SK-N-SH (cell line): Measurements from ENCODE around the gene WDR75. TPM values are rescaled to one million over a fixed set of nuclear protein-coding genes. Genes with fewer than 3 reads are reported as not detected.

Experiments
- CTCF ChIA-PET: fragments of 300-600, 350-600 bp; formaldehyde crosslinking; extraction: SDS; loops from one replicate; lab custom pipeline; 2021; lab: Yijun Ruan, JAX
- POLR2A ChIA-PET: fragments of 350-600 bp; sonication (Branson Sonifier 250); formaldehyde crosslinking; extraction: SDS; loops from one replicate; lab custom pipeline; 2020; ENCODE audit warnings: antibody characterized with exemption, inconsistent platforms; lab: Yijun Ruan, JAX
- DNase-seq: peaks from one replicate; pipeline ENCODE4 v3.0.0; 2012
- H2AFZ ChIP-seq: fragments of 200-600 bp; sonication (generic); 2 replicates; pipeline ENCODE4 v1.8.1; 2016; ENCODE audit warnings: antibody characterized with exemption, mild to moderate bottlenecking, low read depth
- H3F3A ChIP-seq: fragments of 200-600 bp; sonication (generic); replicated peaks from 2 replicates; pipeline ENCODE3; 2016; ENCODE audit warnings: antibody characterized with exemption, mild to moderate bottlenecking; ENCODE audit not compliant: insufficient read depth
- H3K27ac ChIP-seq, 2 experiments: fragments of 200-500 bp in 1 of 2; fragments of 200-600 bp in 1 of 2; sonication (Bioruptor generic) in 1 of 2; sonication (generic), shearing (Covaris generic) in 1 of 2; 2 replicates each; pipeline versions ENCODE4 v1.5.1 to v1.6.1; 2014 to 2016; ENCODE audit warnings: low read depth in 2 of 2, inconsistent platforms in 1 of 2, low read length in 1 of 2, mild to moderate bottlenecking in 1 of 2, mixed read lengths in 1 of 2
- H3K27me3 ChIP-seq: fragments of 200-600 bp; sonication (generic), shearing (Covaris generic); 2 replicates; pipeline ENCODE4 v1.6.1; 2016; ENCODE audit warnings: mixed run types; ENCODE audit not compliant: insufficient read depth
- H3K36me3 ChIP-seq, 2 experiments: fragments of 200-500 bp in 1 of 2; fragments of 200-600 bp in 1 of 2; sonication (Bioruptor generic) in 1 of 2; sonication (generic) in 1 of 2; replicated peaks in 1 of 2; 2 replicates each; pipeline versions ENCODE3 to v1.5.1; 2014 to 2016; ENCODE audit warnings: low read length in 1 of 2, mild to moderate bottlenecking in 1 of 2; ENCODE audit not compliant: insufficient read depth in 2 of 2, control insufficient read depth in 1 of 2
- H3K4me1 ChIP-seq, 2 experiments: fragments of 200-500 bp in 1 of 2; fragments of 200-600 bp in 1 of 2; sonication (Bioruptor generic) in 1 of 2; sonication (generic), shearing (Covaris generic) in 1 of 2; 2 replicates each; pipeline versions ENCODE4 v1.5.1 to v1.6.1; 2014 to 2016; ENCODE audit warnings: low read depth in 1 of 2, low read length in 1 of 2, mixed run types in 1 of 2; ENCODE audit not compliant: insufficient read depth in 2 of 2, control insufficient read depth in 1 of 2
- H3K4me2 ChIP-seq: fragments of 200-600 bp; sonication (generic), shearing (Covaris generic); 2 replicates; pipeline ENCODE4 v1.6.1; 2017; ENCODE audit warnings: mixed run types
- H3K4me3 ChIP-seq, 2 experiments: fragments of 200-500 bp in 1 of 2; fragments of 200-600 bp in 1 of 2; sonication (Bioruptor generic) in 1 of 2; sonication (generic), shearing (Covaris generic) in 1 of 2; 2 replicates each; pipeline versions ENCODE4 v1.5.1 to v1.8.1; 2014 to 2016; ENCODE audit warnings: low read depth in 2 of 2, inconsistent platforms in 1 of 2, low read length in 1 of 2, mild to moderate bottlenecking in 1 of 2, mixed read lengths in 1 of 2, moderate library complexity in 1 of 2
- H3K79me2 ChIP-seq: fragments of 200-600 bp; sonication (generic); 2 replicates; pipeline ENCODE4 v1.8.1; 2017; ENCODE audit warnings: mild to moderate bottlenecking; ENCODE audit not compliant: insufficient read depth
- H3K9ac ChIP-seq: fragments of 200-600 bp; sonication (generic); 2 replicates; pipeline ENCODE4 v1.6.1; 2017; ENCODE audit warnings: mixed run types
- H3K9me2 ChIP-seq: fragments of 200-600 bp; sonication (generic); 2 replicates; pipeline ENCODE4 v1.6.1; 2017; ENCODE audit warnings: mixed run types
- H3K9me3 ChIP-seq: fragments of 200-600 bp; sonication (generic); 2 replicates; pipeline ENCODE4 v1.6.1; 2017; ENCODE audit warnings: mixed run types, mild to moderate bottlenecking, moderate library complexity
- H4K20me1 ChIP-seq: fragments of 200-600 bp; sonication (generic); 2 replicates; pipeline ENCODE4 v1.6.1; 2017; ENCODE audit warnings: mild to moderate bottlenecking, mixed run types; ENCODE audit not compliant: insufficient read depth
- ELF1 ChIP-seq: IDR thresholded peaks from 2 replicates; pipeline ENCODE4 v1.4.0; 2012
- EP300 ChIP-seq, 2 experiments: IDR thresholded peaks; 2 replicates each; pipeline versions ENCODE4 v1.4.0 to v1.6.1; 2012; ENCODE audit warnings: borderline replicate concordance in 1 of 2, low read depth in 1 of 2, low read length in 1 of 2
- EZH2phosphoT487 ChIP-seq: fragments of 200-600 bp; sonication (generic); IDR thresholded peaks from 2 replicates; pipeline ENCODE4 v1.6.1; 2017; ENCODE audit warnings: low read depth, mixed run types, mild to moderate bottlenecking, antibody characterized with exemption, moderate library complexity, borderline replicate concordance
- GABPA ChIP-seq: IDR thresholded peaks from 2 replicates; pipeline ENCODE4 v1.4.0; 2012; ENCODE audit warnings: low read depth, mild to moderate bottlenecking
- GATA2 ChIP-seq: sonication (generic); formaldehyde crosslinking; IDR thresholded peaks from 2 replicates; pipeline ENCODE4 v1.5.0; 2020; ENCODE audit warnings: mild to moderate bottlenecking, missing genetic modification reagents
- IRF3 ChIP-seq: fragments of 150-350 bp; IDR thresholded peaks from 2 replicates; pipeline ENCODE4 v1.6.1; 2016; ENCODE audit warnings: mild to moderate bottlenecking, low read depth, low read length
- JUND ChIP-seq: IDR thresholded peaks from 2 replicates; pipeline ENCODE4 v1.4.0; 2012
- MXI1 ChIP-seq: IDR thresholded peaks from 2 replicates; pipeline ENCODE4 v1.6.1; 2012; ENCODE audit warnings: mild to moderate bottlenecking, low read depth, low read length, improper control_type of control experiment
- NFIC ChIP-seq: IDR thresholded peaks from 2 replicates; pipeline ENCODE4 v1.4.0; 2012; ENCODE audit warnings: borderline replicate concordance
- POLR2AphosphoS5 ChIP-seq: IDR thresholded peaks from 2 replicates; pipeline ENCODE4 v1.6.1; 2012; ENCODE audit warnings: low read depth, low read length
- RCOR1 ChIP-seq: fragments of 150-350 bp; IDR thresholded peaks from 2 replicates; pipeline ENCODE4 v1.6.1; 2017; ENCODE audit warnings: antibody characterized with exemption, low read length
- RFX5 ChIP-seq: IDR thresholded peaks from 2 replicates; pipeline ENCODE4 v1.6.1; 2012; ENCODE audit warnings: mild to moderate bottlenecking, improper control_type of control experiment, low read length
- SMC3 ChIP-seq: IDR thresholded peaks from 2 replicates; pipeline ENCODE4 v1.6.1; 2012; ENCODE audit warnings: low read depth, low read length, improper control_type of control experiment
- TCF12 ChIP-seq: IDR thresholded peaks from 2 replicates; pipeline ENCODE4 v1.4.0; 2012
- TEAD4 ChIP-seq: IDR thresholded peaks from 2 replicates; pipeline ENCODE4 v1.4.0; 2012; ENCODE audit warnings: mild to moderate bottlenecking, borderline replicate concordance; ENCODE audit not compliant: insufficient read depth
- YY1 ChIP-seq: IDR thresholded peaks from 2 replicates; pipeline ENCODE4 v1.4.0; 2012; ENCODE audit warnings: low read depth, mild to moderate bottlenecking
- WGBS: methylation state at CpG from one replicate; pipeline ENCODE4 v1.1.6; 2017; ENCODE audit warnings: low lambda C conversion rate; 5-methylcytosine and 5-hydroxymethylcytosine counted together
- polyA plus RNA-seq, 3 experiments: library from polyadenylated mRNA; depleted of rRNA; stranded (reverse); fragments of >200 nt; gene quantifications; 2 replicates each; pipeline ENCODE4 v1.2.3, GENCODE V29; 2012
- TF ChIP-seq, protein P1 (sequence below): fragments of 200-600 bp; sonication (generic); IDR thresholded peaks from 2 replicates; pipeline ENCODE4 v1.6.1; 2017; ENCODE audit warnings: antibody characterized with exemption, mild to moderate bottlenecking, moderate library complexity
- TF ChIP-seq, protein P2 (sequence below): IDR thresholded peaks from 2 replicates; pipeline ENCODE4; 2012

Gene WDR75
- polyA plus RNA-seq, 1 of the 3 experiments (the other 2 are of a cell fraction): 25.6 TPM

DNA sequence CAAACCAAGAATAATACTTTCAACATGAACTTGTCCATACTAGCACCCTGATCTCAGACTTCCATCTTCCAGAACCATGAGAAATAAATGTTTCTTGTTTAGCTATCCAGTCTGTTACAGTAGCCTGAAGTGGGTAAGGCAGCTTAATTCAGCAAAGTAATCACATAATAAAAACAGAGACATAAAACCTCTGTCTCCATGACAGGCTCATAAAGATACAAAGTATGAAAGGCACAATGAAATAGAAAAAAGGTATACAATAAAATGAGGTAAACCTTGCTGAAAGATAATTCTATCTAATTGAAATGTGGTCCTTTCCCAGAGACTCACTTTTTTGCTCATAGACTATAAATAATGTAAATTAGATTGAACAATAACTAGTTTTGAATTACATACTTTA lies 46.7 kb upstream of the WDR75 start (continued):
- TF ChIP-seq, protein P1, sequence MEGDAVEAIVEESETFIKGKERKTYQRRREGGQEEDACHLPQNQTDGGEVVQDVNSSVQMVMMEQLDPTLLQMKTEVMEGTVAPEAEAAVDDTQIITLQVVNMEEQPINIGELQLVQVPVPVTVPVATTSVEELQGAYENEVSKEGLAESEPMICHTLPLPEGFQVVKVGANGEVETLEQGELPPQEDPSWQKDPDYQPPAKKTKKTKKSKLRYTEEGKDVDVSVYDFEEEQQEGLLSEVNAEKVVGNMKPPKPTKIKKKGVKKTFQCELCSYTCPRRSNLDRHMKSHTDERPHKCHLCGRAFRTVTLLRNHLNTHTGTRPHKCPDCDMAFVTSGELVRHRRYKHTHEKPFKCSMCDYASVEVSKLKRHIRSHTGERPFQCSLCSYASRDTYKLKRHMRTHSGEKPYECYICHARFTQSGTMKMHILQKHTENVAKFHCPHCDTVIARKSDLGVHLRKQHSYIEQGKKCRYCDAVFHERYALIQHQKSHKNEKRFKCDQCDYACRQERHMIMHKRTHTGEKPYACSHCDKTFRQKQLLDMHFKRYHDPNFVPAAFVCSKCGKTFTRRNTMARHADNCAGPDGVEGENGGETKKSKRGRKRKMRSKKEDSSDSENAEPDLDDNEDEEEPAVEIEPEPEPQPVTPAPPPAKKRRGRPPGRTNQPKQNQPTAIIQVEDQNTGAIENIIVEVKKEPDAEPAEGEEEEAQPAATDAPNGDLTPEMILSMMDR: no peak
- no peak for TF ChIP-seq RCOR1

GRCh38 chr2:189402932-189403331 lies 38.3 kb upstream of the WDR75 start:
- peaks cover 4 to 9% of the 10 kb centered on the region in 2 experiments; a peak in 3 of 4 replicates for H3K4me1 ChIP-seq
- no peaks in the 10 kb centered on the region for H3K27me3 ChIP-seq
- H4K20me1 ChIP-seq: no peaks in the 10 kb centered on the region
- H3K4me2 ChIP-seq: no peak overlapping the region
- no peaks in the 10 kb centered on the region for H3K9me2 ChIP-seq
- peaks cover 48% of the 10 kb centered on the region for H3F3A ChIP-seq
- 42% methylated on average over 5 of the region's 5 CpGs for WGBS
- H3K27ac ChIP-seq: peak overlapping the region in 1 of 2 experiments; percentile 81; a peak in 2 of 4 replicates
- no peaks in the 10 kb centered on the region; the same call in 1 of the 2 replicates for H3K9me3 ChIP-seq
- DNase-seq: no peak
- no peak overlapping the region for H2AFZ ChIP-seq
- no peak overlapping the region for H3K9ac ChIP-seq
- POLR2A ChIA-PET: no interaction called here
- no peaks in the 10 kb centered on the region for H3K36me3 ChIP-seq
- H3K79me2 ChIP-seq: no peaks in the 10 kb centered on the region
- TF ChIP-seq TEAD4 (peak; percentile 38; the same call in 1 of the 2 replicates), EP300 (IDR thresholded peaks at IDR 0.05; ENCODE audit: borderline replicate concordance in 1 of 2, low read depth in 1 of 2, low read length in 1 of 2) (peak in 1 of 2 experiments; percentile 51; a peak in 1 of 4 replicates), IRF3 (no peak), JUND (peak; percentile 52), RCOR1 (no peak), GATA2 (CRISPR knock-in tag) (no peak), GABPA (no peak), EZH2phosphoT487 (no peak), MXI1 (no peak), YY1 (no peak), ELF1 (no peak), POLR2AphosphoS5 (no peak), NFIC (peak; percentile 8; the same call in 1 of the 2 replicates), SMC3 (no peak), TCF12 (peak; percentile 68; the same call in 1 of the 2 replicates), RFX5 (no peak)
- TF ChIP-seq, protein P2, sequence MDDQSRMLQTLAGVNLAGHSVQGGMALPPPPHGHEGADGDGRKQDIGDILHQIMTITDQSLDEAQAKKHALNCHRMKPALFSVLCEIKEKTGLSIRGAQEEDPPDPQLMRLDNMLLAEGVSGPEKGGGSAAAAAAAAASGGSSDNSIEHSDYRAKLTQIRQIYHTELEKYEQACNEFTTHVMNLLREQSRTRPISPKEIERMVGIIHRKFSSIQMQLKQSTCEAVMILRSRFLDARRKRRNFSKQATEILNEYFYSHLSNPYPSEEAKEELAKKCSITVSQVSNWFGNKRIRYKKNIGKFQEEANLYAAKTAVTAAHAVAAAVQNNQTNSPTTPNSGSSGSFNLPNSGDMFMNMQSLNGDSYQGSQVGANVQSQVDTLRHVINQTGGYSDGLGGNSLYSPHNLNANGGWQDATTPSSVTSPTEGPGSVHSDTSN: peak; percentile 80
- CTCF ChIA-PET: interaction anchor here (1.1 to 2.7 kb wide), 2 partner anchors 9 kb away, joined by 3 to 9 read pairs; no protein-coding TSS in a partner anchor
- no peak overlapping the region for H3K4me3 ChIP-seq
